Measurements from ENCODE around the gene SNX5.
A peak's percentile ranks its signal among the peaks of the same experiment; 100 is the strongest.

SNX5 gene

GRCh38 chr20:17940224-17940971, 28.2 kb downstream of the SNX5 start:
- no peak overlapping the region for H3K9ac ChIP-seq (ENCODE audit: low read length)
- no peaks in the 10 kb centered on the region for H3K9me3 ChIP-seq (ENCODE audit: insufficient read depth, low read length)
- H3K79me2 ChIP-seq (ENCODE audit: insufficient read depth, low read length): 0 out of 2 replicates have a peak, but pooled peaks cover 4% of the 10 kb centered on the region
- H3K27me3 ChIP-seq (ENCODE audit: low read length): no peaks in the 10 kb centered on the region
- no peak for TF ChIP-seq EZH2phosphoT487 (conservative IDR thresholded peaks at IDR 0.05; ENCODE audit: low read length)
- no peak for TF ChIP-seq CTCF (IDR thresholded peaks at IDR 0.05; ENCODE audit: insufficient read depth, low read length, poor library complexity, severe bottlenecking)
- H3K4me2 ChIP-seq (ENCODE audit: low read depth, low read length, poor library complexity, severe bottlenecking): no peak overlapping the region
- H3K36me3 ChIP-seq (ENCODE audit: low read length): peaks cover 26% of the 10 kb centered on the region
- no peak overlapping the region for H2AFZ ChIP-seq (ENCODE audit: low read depth, low read length, severe bottlenecking)
- peaks cover 63% of the 10 kb centered on the region for H3F3A ChIP-seq (ENCODE audit: insufficient read depth)
- H4K20me1 ChIP-seq (ENCODE audit: low read depth, low read length): peaks cover 30% of the 10 kb centered on the region; the same call in 1 of the 2 replicates
- H3K27ac ChIP-seq (ENCODE audit: low read depth, low read length): peak overlapping the region; percentile 24; the same call in 1 of the 2 replicates
- no peaks in the 10 kb centered on the region for H3K9me2 ChIP-seq (replicated peaks; ENCODE audit: insufficient read depth, low read length)
- H3K4me3 ChIP-seq (ENCODE audit: insufficient read depth, low read length, poor library complexity, severe bottlenecking): no peak overlapping the region

GRCh38 chr20:17939622-17940223, 28.9 kb downstream of the SNX5 start:
- Histone ChIP-seq H4K20me1 (ENCODE audit: low read depth, low read length) (peaks cover 24% of the 10 kb centered on the region; the same call in 1 of the 2 replicates), H3K9ac (ENCODE audit: low read length) (no peak overlapping the region), H3K27ac (ENCODE audit: low read depth, low read length) (peak overlapping the region; percentile 24; the same call in 1 of the 2 replicates), H3K4me2 (ENCODE audit: low read depth, low read length, poor library complexity, severe bottlenecking) (no peak overlapping the region), H2AFZ (ENCODE audit: low read depth, low read length, severe bottlenecking) (no peak overlapping the region), H3K9me2 (replicated peaks; ENCODE audit: insufficient read depth, low read length) (no peaks in the 10 kb centered on the region), H3K27me3 (ENCODE audit: low read length) (no peaks in the 10 kb centered on the region), H3F3A (ENCODE audit: insufficient read depth) (peaks cover 57% of the 10 kb centered on the region), H3K79me2 (ENCODE audit: insufficient read depth, low read length) (0 out of 2 replicates have a peak, but pooled peaks cover 1% of the 10 kb centered on the region), H3K4me3 (ENCODE audit: insufficient read depth, low read length, poor library complexity, severe bottlenecking) (no peak overlapping the region), H3K9me3 (ENCODE audit: insufficient read depth, low read length) (no peaks in the 10 kb centered on the region), H3K36me3 (ENCODE audit: low read length) (peaks cover 23% of the 10 kb centered on the region)
- TF ChIP-seq CTCF (IDR thresholded peaks at IDR 0.05; ENCODE audit: insufficient read depth, low read length, poor library complexity, severe bottlenecking) (no peak), EZH2phosphoT487 (conservative IDR thresholded peaks at IDR 0.05; ENCODE audit: low read length) (no peak)

GRCh38 chr20:17938871-17939619, 29.5 kb downstream of the SNX5 start:
- H3K27me3 ChIP-seq (ENCODE audit: low read length): no peaks in the 10 kb centered on the region
- no peaks in the 10 kb centered on the region for H3K9me3 ChIP-seq (ENCODE audit: insufficient read depth, low read length)
- H3K27ac ChIP-seq (ENCODE audit: low read depth, low read length): 0 out of 2 replicates have a peak overlapping the region, but pooled peaks have one; percentile 24
- no peak overlapping the region for H3K9ac ChIP-seq (ENCODE audit: low read length)
- H3F3A ChIP-seq (ENCODE audit: insufficient read depth): peaks cover 54% of the 10 kb centered on the region
- TF ChIP-seq CTCF (IDR thresholded peaks at IDR 0.05; ENCODE audit: insufficient read depth, low read length, poor library complexity, severe bottlenecking) (peak; percentile 82), EZH2phosphoT487 (conservative IDR thresholded peaks at IDR 0.05; ENCODE audit: low read length) (no peak)
- H3K79me2 ChIP-seq (ENCODE audit: insufficient read depth, low read length): no peaks in the 10 kb centered on the region
- H2AFZ ChIP-seq (ENCODE audit: low read depth, low read length, severe bottlenecking): no peak overlapping the region
- H3K4me2 ChIP-seq (ENCODE audit: low read depth, low read length, poor library complexity, severe bottlenecking): no peak overlapping the region
- no peak overlapping the region for H3K4me3 ChIP-seq (ENCODE audit: insufficient read depth, low read length, poor library complexity, severe bottlenecking)
- H4K20me1 ChIP-seq (ENCODE audit: low read depth, low read length): peaks cover 21% of the 10 kb centered on the region; the same call in 1 of the 2 replicates
- H3K36me3 ChIP-seq (ENCODE audit: low read length): peaks cover 20% of the 10 kb centered on the region
- no peaks in the 10 kb centered on the region for H3K9me2 ChIP-seq (replicated peaks; ENCODE audit: insufficient read depth, low read length)

Measured in SU-DHL-6 (cell line).